HG03469 (cell line): ENCODE measurements around the gene ANO8.

Experiments
- ATAC-seq: cut with Tn5 transposase; IDR thresholded peaks from one replicate; pipeline ENCODE4 v1.9.1; 2021; ENCODE audit warnings: mild to moderate bottlenecking, moderate library complexity, moderate number of reproducible peaks; ENCODE audit not compliant: unreplicated experiment

Gene ANO8

GRCh38 chr19:17329366-17330261, 5.0 kb downstream of the ANO8 start:
- no peak for ATAC-seq

GRCh38 chr19:17328517-17329365, 5.9 kb downstream of the ANO8 start:
- ATAC-seq = no peak

- ATAC-seq = no peak
Measured at GRCh38 chr19:17327654-17328516, 6.8 kb downstream of the ANO8 start.

GRCh38 chr19:17327068-17327653, 7.5 kb downstream of the ANO8 start:
- ATAC-seq = no peak

- no peak for ATAC-seq
Measured at GRCh38 chr19:17326595-17326966, 8.1 kb downstream of the ANO8 start.

- no peak for ATAC-seq
Measured at GRCh38 chr19:17325881-17326594, 8.6 kb downstream of the ANO8 start.

GRCh38 chr19:17325133-17325532, 9.5 kb downstream of the ANO8 start:
- ATAC-seq = no peak

- ATAC-seq = no peak
Measured at GRCh38 chr19:17324357-17325114, 10.1 kb downstream of the ANO8 start.

GRCh38 chr19:17323964-17324332, 10.7 kb downstream of the ANO8 start:
- ATAC-seq = no peak

- ATAC-seq = no peak
Measured at GRCh38 chr19:17323300-17323963, 11.2 kb downstream of the ANO8 start.

- ATAC-seq = no peak
Measured at GRCh38 chr19:17322854-17323253, 11.8 kb downstream of the ANO8 start.

- no peak for ATAC-seq
Measured at GRCh38 chr19:17321655-17322489, 12.8 kb downstream of the ANO8 start.

- ATAC-seq = no peak
Measured at GRCh38 chr19:17320435-17320834, 14.2 kb downstream of the ANO8 start.

- ATAC-seq = no peak
Measured at GRCh38 chr19:17319473-17320238, 15.0 kb downstream of the ANO8 start.

- ATAC-seq = no peak
Measured at GRCh38 chr19:17318966-17319365, 15.7 kb downstream of the ANO8 start.

GRCh38 chr19:17314007-17314593, 20.6 kb downstream of the ANO8 start:
- no peak for ATAC-seq
